ENCODE data around the gene CTCFL. TPM values are rescaled to one million over a fixed set of nuclear protein-coding genes. Genes with fewer than 3 reads are reported as not detected.

The CTCFL gene
- total and polyA plus RNA-seq, 2 of the 8 experiments (the other 6 are each of a cell fraction or from before 2014, with no cell fraction given): 0.30 to 0.80 TPM

GRCh38 chr20:57573242-57573641, 48.3 kb upstream of the CTCFL start:
- no peak overlapping the region for H3K56ac ChIP-seq (replicated peaks; ENCODE audit: insufficient read length, low read depth, low read length)
- peak overlapping the region in 1 of 4 experiments; percentile 11; a peak in 1 of 8 replicates for H3K4me3 ChIP-seq (ENCODE audit: extremely low read depth in 1 of 4, insufficient read depth in 2 of 4, low read depth in 3 of 4, low read length in 4 of 4)
- 0 out of 2 replicates have a peak overlapping the region, but pooled peaks have one; percentile 75 for H2BK12ac ChIP-seq (ENCODE audit: low read depth, low read length)
- H3K27ac ChIP-seq (ENCODE audit: low read depth, low read length): no peak overlapping the region
- no peak overlapping the region for H4K8ac ChIP-seq (ENCODE audit: extremely low read depth, insufficient read depth, low read length)
- H3K4ac ChIP-seq (replicated peaks; ENCODE audit: insufficient read length, low read depth, low read length): no peak overlapping the region
- H2BK5ac ChIP-seq (ENCODE audit: low read depth, low read length): no peak overlapping the region; the same call in 1 of the 2 replicates
- ChIA-PET CTCF (ENCODE audit: partially characterized antibody) (interaction anchor here (0.6 to 7.9 kb wide), 28 partner anchors 7 to 1421 kb away, joined by 3 to 67 read pairs (median 6); partner anchors contain the start of gene PCK1), POLR2A (ENCODE audit: partially characterized antibody) (interaction anchor here (1.9 kb wide), 1 partner anchor 50 kb away, joined by 4 read pairs; no protein-coding TSS in a partner anchor)
- no peaks in the 10 kb centered on the region for H3K79me2 ChIP-seq (ENCODE audit: control insufficient read depth in 1 of 2, insufficient read depth in 2 of 2, low read length in 2 of 2)
- H2BK120ac ChIP-seq (replicated peaks; ENCODE audit: low read depth, low read length): no peak overlapping the region
- H2BK15ac ChIP-seq (ENCODE audit: low read length): no peak overlapping the region
- H3K14ac ChIP-seq (ENCODE audit: insufficient read length): no peak overlapping the region
- H3K4me2 ChIP-seq (ENCODE audit: insufficient read depth in 1 of 2, low read depth in 2 of 2, low read length in 2 of 2): peak overlapping the region in 1 of 2 experiments; percentile 9; a peak in 2 of 4 replicates
- no peak overlapping the region for H2AK5ac ChIP-seq (ENCODE audit: low read depth, low read length)
- no peak overlapping the region for H4K5ac ChIP-seq (ENCODE audit: insufficient read length, low read depth, low read length)
- TF ChIP-seq E2F6 (IDR thresholded peaks at IDR 0.05) (peak; percentile 48), JUND (IDR thresholded peaks at IDR 0.05; ENCODE audit: low read length) (peak; percentile 92), SP2 (IDR thresholded peaks at IDR 0.05; ENCODE audit: low read length) (no peak), JUN (IDR thresholded peaks at IDR 0.05; ENCODE audit: low read depth, low read length) (0 out of 2 replicates have a peak, but pooled peaks have one; percentile 46)
- H4K20me1 ChIP-seq (replicated peaks in 1 of 2; ENCODE audit: control insufficient read depth in 1 of 2, insufficient read depth in 2 of 2, low read length in 2 of 2): no peaks in the 10 kb centered on the region
- H3K23ac ChIP-seq (ENCODE audit: insufficient read length): no peak overlapping the region
- DNase-seq (ENCODE audit: low read depth in 1 of 2, low spot score in 2 of 2) (no peak), FAIRE-seq (no peak)
- no peak overlapping the region for H2AFZ ChIP-seq (ENCODE audit: low read length)
- 39% methylated on average over 12 of the region's 12 CpGs; no CpG with 5 or more reads in 1 of the 2 experiments for WGBS, 2 experiments (ENCODE audit: extremely low coverage in 1 of 2, insufficient coverage in 1 of 2, insufficient read length in 1 of 2, insufficient replicate concordance in 2 of 2, low coverage in 1 of 2, low lambda C conversion rate in 2 of 2, missing lambda C conversion rate in 1 of 2)
- peak overlapping the region in 1 of 4 experiments; percentile 37; a peak in 1 of 7 replicates for H3K9ac ChIP-seq (replicated peaks in 1 of 4; ENCODE audit: extremely low read depth in 1 of 4, low read depth in 3 of 4, low read length in 3 of 4)
- peak overlapping the region; percentile 3; the same call in 1 of the 2 replicates for H3K18ac ChIP-seq (ENCODE audit: extremely low read depth, low read length)
- no peaks in the 10 kb centered on the region for H3K79me1 ChIP-seq (ENCODE audit: low read depth, low read length)
- H3K23me2 ChIP-seq (ENCODE audit: low read depth, low read length): peaks cover 1% of the 10 kb centered on the region; the same call in 1 of the 2 replicates
- no peak overlapping the region for H4K91ac ChIP-seq (replicated peaks; ENCODE audit: insufficient read length, low read length)
- peaks cover 0 to 4% (median 0%) of the 10 kb centered on the region in 4 experiments; a peak in 4 of 7 replicates for H3K27me3 ChIP-seq (replicated peaks in 1 of 4; ENCODE audit: control insufficient read depth in 3 of 4, extremely low read depth in 1 of 4, insufficient read depth in 3 of 4, low read length in 3 of 4)
- H3K9me3 ChIP-seq (ENCODE audit: insufficient read depth in 2 of 2, low read depth in 1 of 2, low read length in 1 of 2): no peaks in the 10 kb centered on the region
- no peak overlapping the region for H2BK20ac ChIP-seq (ENCODE audit: low read length)
- H3K4me1 ChIP-seq (replicated peaks in 1 of 4; ENCODE audit: control insufficient read depth in 3 of 4, insufficient read depth in 4 of 4, low read length in 3 of 4): peaks cover 0 to 10% (median 3%) of the 10 kb centered on the region in 4 experiments; a peak in 4 of 7 replicates
- no peaks in the 10 kb centered on the region for H3K36me3 ChIP-seq (ENCODE audit: control insufficient read depth in 2 of 4, insufficient read depth in 4 of 4, low read length in 3 of 4)

All from H1 (cell line).